Osteoblast (primary cell): ENCODE measurements around the gene CBX8. TPM values are rescaled to one million over a fixed set of nuclear protein-coding genes. Genes with fewer than 3 reads are reported as not detected.
"Not testable (repeated sequence)": the region's sequence is repeated elsewhere in the genome, so short reads cannot be mapped to it uniquely, and the experiment has no call there.

Source experiments
- DNase-seq: peaks from one replicate; pipeline ENCODE4 v3.0.0; 2011; ENCODE audit warnings: low spot score, mixed read lengths; ENCODE audit not compliant: insufficient read length; ENCODE audit errors: missing footprints
- H2AFZ ChIP-seq: 2 replicates; pipeline ENCODE4 v1.6.0; 2011; ENCODE audit warnings: mild to moderate bottlenecking, low read length
- H3K27ac ChIP-seq: 2 replicates; pipeline ENCODE4 v1.5.1; 2011; ENCODE audit warnings: mild to moderate bottlenecking, low read depth, low read length, moderate library complexity
- H3K27me3 ChIP-seq: 2 replicates; pipeline ENCODE4 v1.6.0; 2012; ENCODE audit warnings: mild to moderate bottlenecking, control low read depth, inconsistent platforms, low read length, moderate library complexity; ENCODE audit not compliant: insufficient read depth
- H3K36me3 ChIP-seq: 2 replicates; pipeline ENCODE4 v1.5.1; 2011; ENCODE audit warnings: mild to moderate bottlenecking, low read length, control low read depth, moderate library complexity; ENCODE audit not compliant: insufficient read depth
- H3K4me1 ChIP-seq: 2 replicates; pipeline ENCODE4 v1.5.1; 2011; ENCODE audit warnings: mild to moderate bottlenecking, low read length, control low read depth, moderate library complexity; ENCODE audit not compliant: insufficient read depth
- H3K4me2 ChIP-seq: 2 replicates; pipeline ENCODE4 v1.6.0; 2011; ENCODE audit warnings: mild to moderate bottlenecking, low read length; ENCODE audit not compliant: insufficient read depth
- H3K4me3 ChIP-seq: fragments of 200-600 bp; sonication (generic); 3 replicates; pipeline ENCODE4 v1.5.1; 2012; ENCODE audit warnings: mild to moderate bottlenecking, low read length, inconsistent platforms; ENCODE audit not compliant: insufficient read depth
- H3K79me2 ChIP-seq: 2 replicates; pipeline ENCODE4 v1.6.0; 2012; ENCODE audit warnings: mild to moderate bottlenecking, low read length, control low read depth, inconsistent platforms; ENCODE audit not compliant: insufficient read depth
- H3K9me3 ChIP-seq: 2 replicates; pipeline ENCODE4 v1.5.1; 2011; ENCODE audit warnings: low read depth, low read length, control low read depth
- H4K20me1 ChIP-seq: 2 replicates; pipeline ENCODE4 v1.6.0; 2012; ENCODE audit warnings: mild to moderate bottlenecking, low read length, control low read depth; ENCODE audit not compliant: insufficient read depth
- CTCF ChIP-seq: IDR thresholded peaks from 2 replicates; pipeline ENCODE4 v1.5.1; 2011; ENCODE audit warnings: mild to moderate bottlenecking, low read depth, low read length, moderate library complexity; ENCODE audit errors: extremely low read depth
- total RNA-seq: library from RNA; depleted of rRNA; stranded (reverse); fragments of >200 nt; gene quantifications from 2 replicates; pipeline ENCODE4 v1.2.3, GENCODE V29; 2012

The CBX8 gene
- total RNA-seq, 1 donor: 3.3 TPM

DNA sequence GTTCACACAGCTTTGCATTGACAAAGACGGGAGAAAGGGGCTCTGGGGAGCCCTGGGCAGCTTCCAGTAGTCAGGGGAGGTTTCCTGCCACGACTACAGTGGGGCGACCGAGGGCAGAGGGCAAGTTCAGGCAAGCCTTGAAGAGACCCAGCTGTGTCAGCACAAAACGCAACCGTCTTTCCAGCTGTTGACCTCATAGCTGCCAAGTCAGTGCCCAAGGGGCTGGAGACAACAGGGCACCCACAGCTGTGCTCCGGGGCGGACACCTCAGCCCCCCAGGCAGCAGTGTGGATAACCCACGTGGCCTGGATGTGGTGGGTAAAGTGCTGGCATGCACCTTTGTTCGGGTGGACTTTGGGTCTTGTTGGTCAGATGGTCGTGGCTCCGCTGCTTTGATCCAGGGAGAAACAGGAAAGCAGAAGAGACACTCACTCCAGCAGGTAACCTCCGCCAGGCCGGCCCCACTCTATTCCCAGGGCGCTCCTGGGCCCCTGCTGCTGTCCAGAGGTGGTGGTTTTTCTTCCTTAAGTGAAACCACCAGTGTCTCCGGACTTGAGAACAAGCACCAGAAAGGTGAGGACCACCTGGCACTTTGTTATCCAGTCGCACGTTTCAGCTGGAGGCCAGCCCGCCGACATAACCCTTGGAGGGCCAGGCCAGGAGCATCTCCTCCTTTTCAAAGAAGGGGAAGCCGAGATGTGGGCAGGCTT, 36.5 kb downstream of the CBX8 start:
- Histone ChIP-seq H3K27me3 (peaks cover 4% of the 10 kb centered on the region), H3K4me2 (no peak overlapping the region), H3K4me1 (no peaks in the 10 kb centered on the region), H2AFZ (no peak overlapping the region), H4K20me1 (no peaks in the 10 kb centered on the region), H3K36me3 (no peaks in the 10 kb centered on the region), H3K4me3 (no peak overlapping the region), H3K9me3 (no peaks in the 10 kb centered on the region), H3K27ac (no peak overlapping the region), H3K79me2 (no peaks in the 10 kb centered on the region)
- no peak for TF ChIP-seq CTCF
- peak; percentile 14 for DNase-seq

DNA sequence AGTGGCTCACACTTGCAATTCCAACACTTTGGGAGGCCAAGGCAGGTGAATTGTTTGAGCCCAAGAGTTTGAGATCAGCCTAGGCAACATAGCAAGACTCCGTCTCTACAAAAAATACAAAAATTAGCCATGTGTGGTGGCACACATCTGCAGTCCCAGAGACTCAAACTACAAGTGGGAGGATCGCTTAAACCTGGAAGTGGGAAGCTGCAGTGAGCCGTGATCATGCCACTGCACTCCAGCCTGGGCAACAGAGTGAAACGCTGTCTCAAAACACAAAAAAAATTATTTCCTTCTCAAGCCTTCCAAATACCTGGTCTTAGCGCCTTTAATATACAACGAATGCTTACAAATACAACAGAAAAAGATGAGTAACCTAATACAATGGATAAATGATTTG, 38.6 kb downstream of the CBX8 start:
- no peak overlapping the region for H3K4me2 ChIP-seq
- no peak overlapping the region for H2AFZ ChIP-seq
- peaks cover under 1% of the 10 kb centered on the region for H3K27me3 ChIP-seq
- no peaks in the 10 kb centered on the region for H4K20me1 ChIP-seq
- no peaks in the 10 kb centered on the region for H3K79me2 ChIP-seq
- no peaks in the 10 kb centered on the region for H3K36me3 ChIP-seq
- H3K4me1 ChIP-seq: no peaks in the 10 kb centered on the region
- no peak overlapping the region for H3K4me3 ChIP-seq
- DNase-seq: no peak
- no peaks in the 10 kb centered on the region for H3K9me3 ChIP-seq
- H3K27ac ChIP-seq: no peak overlapping the region
- TF ChIP-seq CTCF: no peak

- Histone ChIP-seq H3K27me3 (no peaks in the 10 kb centered on the region), H3K4me2 (no peak overlapping the region), H3K4me3 (no peak overlapping the region), H3K4me1 (no peaks in the 10 kb centered on the region), H3K9me3 (no peaks in the 10 kb centered on the region), H2AFZ (no peak overlapping the region), H3K27ac (no peak overlapping the region), H3K36me3 (no peaks in the 10 kb centered on the region), H4K20me1 (no peaks in the 10 kb centered on the region), H3K79me2 (no peaks in the 10 kb centered on the region)
- no peak for TF ChIP-seq CTCF
- DNase-seq: peak; percentile 43
Observed at GRCh38 chr17:79757140-79757745, 39.6 kb downstream of the CBX8 start.

- Histone ChIP-seq H2AFZ (no peak overlapping the region), H3K4me1 (no peaks in the 10 kb centered on the region), H3K36me3 (no peaks in the 10 kb centered on the region), H3K4me3 (no peak overlapping the region), H3K79me2 (no peaks in the 10 kb centered on the region), H3K27me3 (peaks cover 4% of the 10 kb centered on the region), H3K9me3 (no peaks in the 10 kb centered on the region), H3K27ac (no peak overlapping the region), H4K20me1 (no peaks in the 10 kb centered on the region), H3K4me2 (no peak overlapping the region)
- no peak for DNase-seq
- TF ChIP-seq CTCF: no peak
Observed at GRCh38 chr17:79755591-79755990, 41.3 kb downstream of the CBX8 start.

GRCh38 chr17:79754903-79755302, 42.0 kb downstream of the CBX8 start:
- H3K4me3 ChIP-seq, H3K27ac ChIP-seq, H2AFZ ChIP-seq, H4K20me1 ChIP-seq, DNase-seq, H3K36me3 ChIP-seq, H3K9me3 ChIP-seq, H3K27me3 ChIP-seq, H3K4me2 ChIP-seq, H3K79me2 ChIP-seq, H3K4me1 ChIP-seq: not testable (repeated sequence)
